Brain pericyte (primary cell): ENCODE data around the gene SRSF2.
A peak's percentile ranks its signal among the peaks of the same experiment; 100 is the strongest.
"Not testable (repeated sequence)": the region's sequence is repeated elsewhere in the genome, so short reads cannot be mapped to it uniquely, and the experiment has no call there.

ENCODE experiments used
- DNase-seq: peaks from one replicate; pipeline ENCODE4 v3.0.0-alpha.2; 2012; ENCODE audit warnings: low read depth, low spot score

The SRSF2 gene

GRCh38 chr17:76737082-76737675, at the start of gene SRSF2:
Gene SRSF2 (minus strand): TSS chr17:76737331. CDS start chr17:76737160, 171 bp downstream.
- DNase-seq = peak; percentile 95

- no peak for DNase-seq
Observed at GRCh38 chr17:76784926-76785325, 47.8 kb upstream of the SRSF2 start.

- DNase-seq = no peak
Observed at GRCh38 chr17:76783146-76783545, 46.0 kb upstream of the SRSF2 start.

- no peak for DNase-seq
Observed at GRCh38 chr17:76781056-76781982, 44.2 kb upstream of the SRSF2 start.

GRCh38 chr17:76775021-76775600, 38.0 kb upstream of the SRSF2 start:
- no peak for DNase-seq

GRCh38 chr17:76772842-76773525, 35.9 kb upstream of the SRSF2 start:
- no peak for DNase-seq

GRCh38 chr17:76758570-76758969, 21.4 kb upstream of the SRSF2 start:
- no peak for DNase-seq

GRCh38 chr17:76757256-76757655, 20.1 kb upstream of the SRSF2 start:
- DNase-seq = no peak

- no peak for DNase-seq
Observed at GRCh38 chr17:76755285-76755684, 18.2 kb upstream of the SRSF2 start.

- no peak for DNase-seq
Observed at GRCh38 chr17:76753061-76753961, 16.2 kb upstream of the SRSF2 start.

GRCh38 chr17:76752006-76752405, 14.9 kb upstream of the SRSF2 start:
- DNase-seq = no peak

- no peak for DNase-seq
Observed at GRCh38 chr17:76751416-76751993, 14.4 kb upstream of the SRSF2 start.

GRCh38 chr17:76748657-76749056, 11.5 kb upstream of the SRSF2 start:
- no peak for DNase-seq

GRCh38 chr17:76747716-76748363, 10.7 kb upstream of the SRSF2 start:
- DNase-seq = no peak

GRCh38 chr17:76745785-76746184, 8.7 kb upstream of the SRSF2 start:
- not testable (repeated sequence) for DNase-seq

GRCh38 chr17:76744747-76745146, 7.6 kb upstream of the SRSF2 start:
- no peak for DNase-seq

GRCh38 chr17:76742958-76743357, 5.8 kb upstream of the SRSF2 start:
- DNase-seq = no peak

GRCh38 chr17:76740329-76741118, 3.4 kb upstream of the SRSF2 start:
- DNase-seq = no peak

- not testable (repeated sequence) for DNase-seq
Observed at GRCh38 chr17:76739568-76740115, 2.5 kb upstream of the SRSF2 start.
